ENCODE measurements around the gene AUTS2.

The AUTS2 gene

GRCh38 chr7:70318511-70318910 is 720.2 kb downstream of the AUTS2 start:
- H3K9me3 ChIP-seq (ENCODE audit: insufficient read depth, low read length): no peaks in the 10 kb centered on the region
- H4K20me1 ChIP-seq (ENCODE audit: low read depth, low read length): no peaks in the 10 kb centered on the region
- no peak overlapping the region for H3K4me3 ChIP-seq (ENCODE audit: insufficient read depth, low read length, poor library complexity, severe bottlenecking)
- no peaks in the 10 kb centered on the region for H3K27me3 ChIP-seq (ENCODE audit: low read length)
- no peak overlapping the region for H3K9ac ChIP-seq (ENCODE audit: low read length)
- no peaks in the 10 kb centered on the region for H3F3A ChIP-seq (ENCODE audit: insufficient read depth)
- no peaks in the 10 kb centered on the region for H3K79me2 ChIP-seq (ENCODE audit: insufficient read depth, low read length)
- H3K27ac ChIP-seq (ENCODE audit: low read depth, low read length): no peak overlapping the region
- H2AFZ ChIP-seq (ENCODE audit: low read depth, low read length, severe bottlenecking): no peak overlapping the region
- TF ChIP-seq EZH2phosphoT487 (conservative IDR thresholded peaks at IDR 0.05; ENCODE audit: low read length) (no peak), CTCF (IDR thresholded peaks at IDR 0.05; ENCODE audit: insufficient read depth, low read length, poor library complexity, severe bottlenecking) (no peak)
- no peaks in the 10 kb centered on the region for H3K36me3 ChIP-seq (ENCODE audit: low read length)
- H3K4me2 ChIP-seq (ENCODE audit: low read depth, low read length, poor library complexity, severe bottlenecking): no peak overlapping the region
- no peaks in the 10 kb centered on the region for H3K9me2 ChIP-seq (replicated peaks; ENCODE audit: insufficient read depth, low read length)

GRCh38 chr7:70319057-70319456 is 720.8 kb downstream of the AUTS2 start:
- Histone ChIP-seq H3K79me2 (ENCODE audit: insufficient read depth, low read length) (no peaks in the 10 kb centered on the region), H2AFZ (ENCODE audit: low read depth, low read length, severe bottlenecking) (no peak overlapping the region), H3K4me3 (ENCODE audit: insufficient read depth, low read length, poor library complexity, severe bottlenecking) (no peak overlapping the region), H4K20me1 (ENCODE audit: low read depth, low read length) (no peaks in the 10 kb centered on the region), H3F3A (ENCODE audit: insufficient read depth) (no peaks in the 10 kb centered on the region), H3K9me3 (ENCODE audit: insufficient read depth, low read length) (no peaks in the 10 kb centered on the region), H3K27me3 (ENCODE audit: low read length) (no peaks in the 10 kb centered on the region), H3K27ac (ENCODE audit: low read depth, low read length) (no peak overlapping the region), H3K36me3 (ENCODE audit: low read length) (no peaks in the 10 kb centered on the region), H3K4me2 (ENCODE audit: low read depth, low read length, poor library complexity, severe bottlenecking) (no peak overlapping the region), H3K9ac (ENCODE audit: low read length) (no peak overlapping the region), H3K9me2 (replicated peaks; ENCODE audit: insufficient read depth, low read length) (no peaks in the 10 kb centered on the region)
- TF ChIP-seq EZH2phosphoT487 (conservative IDR thresholded peaks at IDR 0.05; ENCODE audit: low read length): no peak
- TF ChIP-seq CTCF (IDR thresholded peaks at IDR 0.05; ENCODE audit: insufficient read depth, low read length, poor library complexity, severe bottlenecking): no peak

- Histone ChIP-seq H3K4me2 (ENCODE audit: low read depth, low read length, poor library complexity, severe bottlenecking) (no peak overlapping the region), H2AFZ (ENCODE audit: low read depth, low read length, severe bottlenecking) (no peak overlapping the region), H3K9me3 (ENCODE audit: insufficient read depth, low read length) (no peaks in the 10 kb centered on the region), H3K27ac (ENCODE audit: low read depth, low read length) (no peak overlapping the region), H3K79me2 (ENCODE audit: insufficient read depth, low read length) (no peaks in the 10 kb centered on the region), H4K20me1 (ENCODE audit: low read depth, low read length) (no peaks in the 10 kb centered on the region), H3F3A (ENCODE audit: insufficient read depth) (no peaks in the 10 kb centered on the region), H3K36me3 (ENCODE audit: low read length) (no peaks in the 10 kb centered on the region), H3K9ac (ENCODE audit: low read length) (no peak overlapping the region), H3K9me2 (replicated peaks; ENCODE audit: insufficient read depth, low read length) (no peaks in the 10 kb centered on the region), H3K27me3 (ENCODE audit: low read length) (no peaks in the 10 kb centered on the region), H3K4me3 (ENCODE audit: insufficient read depth, low read length, poor library complexity, severe bottlenecking) (no peak overlapping the region)
- no peak for TF ChIP-seq EZH2phosphoT487 (conservative IDR thresholded peaks at IDR 0.05; ENCODE audit: low read length)
- TF ChIP-seq CTCF (IDR thresholded peaks at IDR 0.05; ENCODE audit: insufficient read depth, low read length, poor library complexity, severe bottlenecking): no peak
Observed at GRCh38 chr7:70321016-70321590, 722.8 kb downstream of the AUTS2 start.

Data from SU-DHL-6 (cell line).